Measurements from ENCODE around the gene USP7.

- TF ChIP-seq CTCF (conservative IDR thresholded peaks at IDR 0.05; ENCODE audit: low read depth, low read length) (peak; percentile 42; the same call in 1 of the 2 replicates), EZH2phosphoT487 (IDR thresholded peaks at IDR 0.05; ENCODE audit: borderline replicate concordance, low read length) (no peak), EZH2 (IDR thresholded peaks at IDR 0.05; ENCODE audit: low read length, unreplicated experiment) (no peak)
These were observed 108.5 kb downstream of the USP7 start for GRCh38 chr16:8855051-8855786.
